ENCODE measurements around the gene CTBP2.

DNA sequence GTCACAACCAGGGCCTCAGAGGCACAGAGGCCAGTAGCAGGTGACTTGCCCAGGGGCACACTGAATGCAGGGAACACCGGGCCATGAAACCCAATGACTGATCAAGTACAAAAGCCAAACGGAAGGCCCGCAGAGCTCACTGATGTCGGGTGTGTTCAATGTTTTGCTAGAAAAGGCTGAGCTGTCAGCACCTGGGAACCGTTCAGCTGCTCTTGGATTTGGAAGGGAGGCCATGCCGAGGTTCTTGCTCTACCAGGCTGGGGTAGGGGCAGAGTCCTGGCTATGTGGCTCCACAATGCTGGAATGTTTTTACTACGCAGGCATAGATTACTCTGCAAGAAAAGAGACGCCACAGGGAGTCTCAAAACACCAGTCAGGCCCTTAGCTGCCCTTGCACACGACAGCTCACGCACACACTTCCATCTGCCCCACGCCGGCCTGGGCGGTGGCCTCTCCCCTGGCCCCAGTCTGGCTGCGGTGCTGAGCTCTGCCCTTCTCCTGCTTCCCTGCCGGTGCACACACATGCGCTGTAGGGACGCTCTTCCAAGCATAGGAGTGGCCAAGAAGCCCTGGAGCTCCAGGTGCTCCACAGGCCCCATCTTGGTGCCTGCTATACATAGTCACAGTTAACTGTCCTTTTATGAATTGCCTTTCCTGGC, 138.5 kb downstream of the CTBP2 start:
- TF ChIP-seq, protein P1, sequence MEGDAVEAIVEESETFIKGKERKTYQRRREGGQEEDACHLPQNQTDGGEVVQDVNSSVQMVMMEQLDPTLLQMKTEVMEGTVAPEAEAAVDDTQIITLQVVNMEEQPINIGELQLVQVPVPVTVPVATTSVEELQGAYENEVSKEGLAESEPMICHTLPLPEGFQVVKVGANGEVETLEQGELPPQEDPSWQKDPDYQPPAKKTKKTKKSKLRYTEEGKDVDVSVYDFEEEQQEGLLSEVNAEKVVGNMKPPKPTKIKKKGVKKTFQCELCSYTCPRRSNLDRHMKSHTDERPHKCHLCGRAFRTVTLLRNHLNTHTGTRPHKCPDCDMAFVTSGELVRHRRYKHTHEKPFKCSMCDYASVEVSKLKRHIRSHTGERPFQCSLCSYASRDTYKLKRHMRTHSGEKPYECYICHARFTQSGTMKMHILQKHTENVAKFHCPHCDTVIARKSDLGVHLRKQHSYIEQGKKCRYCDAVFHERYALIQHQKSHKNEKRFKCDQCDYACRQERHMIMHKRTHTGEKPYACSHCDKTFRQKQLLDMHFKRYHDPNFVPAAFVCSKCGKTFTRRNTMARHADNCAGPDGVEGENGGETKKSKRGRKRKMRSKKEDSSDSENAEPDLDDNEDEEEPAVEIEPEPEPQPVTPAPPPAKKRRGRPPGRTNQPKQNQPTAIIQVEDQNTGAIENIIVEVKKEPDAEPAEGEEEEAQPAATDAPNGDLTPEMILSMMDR (IDR thresholded peaks at IDR 0.05), result no peak
- TF ChIP-seq EZH2phosphoT487 (IDR thresholded peaks at IDR 0.05), result no peak

Data from neural progenitor cell (in vitro differentiated cells).